NT2/D1 (cell line): Measurements from ENCODE around the gene GNG4.
"Not testable (repeated sequence)": the region's sequence is repeated elsewhere in the genome, so short reads cannot be mapped to it uniquely, and the experiment has no call there.

Experiments used
- DNase-seq: peaks from one replicate; pipeline ENCODE4 v3.0.0-alpha.2; 2011; ENCODE audit warnings: low read depth, low spot score
- H3K27me3 ChIP-seq: 2 replicates; pipeline ENCODE4 v1.6.0; 2011; ENCODE audit warnings: mild to moderate bottlenecking; ENCODE audit not compliant: insufficient read length, insufficient read depth
- H3K36me3 ChIP-seq: 2 replicates; pipeline ENCODE4 v1.6.1; 2011; ENCODE audit warnings: mild to moderate bottlenecking, low read length, mixed read lengths; ENCODE audit not compliant: insufficient read depth, insufficient read length
- H3K4me1 ChIP-seq: 2 replicates; pipeline ENCODE4 v1.5.1; 2011; ENCODE audit not compliant: insufficient read depth, insufficient read length
- H3K4me3 ChIP-seq: 2 replicates; pipeline ENCODE4 v1.5.1; 2011; ENCODE audit warnings: low read depth; ENCODE audit not compliant: insufficient read length
- H3K9ac ChIP-seq: 2 replicates; pipeline ENCODE4 v1.6.0; 2011; ENCODE audit warnings: low read depth; ENCODE audit not compliant: insufficient read length
- H3K9me3 ChIP-seq: 2 replicates; pipeline ENCODE4 v1.5.1; 2011; ENCODE audit warnings: mild to moderate bottlenecking, low read length; ENCODE audit not compliant: insufficient read depth
- SUZ12 ChIP-seq: IDR thresholded peaks from 2 replicates; pipeline ENCODE4 v1.6.1; 2011; ENCODE audit not compliant: insufficient read length, insufficient read depth; ENCODE audit errors: extremely low read depth
- YY1 ChIP-seq: IDR thresholded peaks from 2 replicates; pipeline ENCODE4 v1.6.1; 2011; ENCODE audit not compliant: insufficient read length, insufficient read depth
- ZNF274 ChIP-seq: IDR thresholded peaks from 2 replicates; pipeline ENCODE4 v1.6.1; 2011; ENCODE audit warnings: mild to moderate bottlenecking, low read depth, low read length

The GNG4 gene

GRCh38 chr1:235622936-235623779 lies 26.4 kb downstream of the GNG4 start:
- H3K4me1 ChIP-seq = peaks cover 3% of the 10 kb centered on the region
- H3K27me3 ChIP-seq = no peaks in the 10 kb centered on the region
- H3K9me3 ChIP-seq = no peaks in the 10 kb centered on the region
- H3K36me3 ChIP-seq = no peaks in the 10 kb centered on the region
- no peak for TF ChIP-seq YY1
- no peak for TF ChIP-seq ZNF274
- TF ChIP-seq SUZ12 = no peak
- H3K4me3 ChIP-seq = no peak overlapping the region
- DNase-seq = no peak
- H3K9ac ChIP-seq = no peak overlapping the region

GRCh38 chr1:235619149-235619548 lies 30.4 kb downstream of the GNG4 start:
- H3K4me3 ChIP-seq, H3K4me1 ChIP-seq, H3K9me3 ChIP-seq, H3K36me3 ChIP-seq, H3K27me3 ChIP-seq, H3K9ac ChIP-seq, DNase-seq: not testable (repeated sequence)

GRCh38 chr1:235617808-235618207 lies 31.8 kb downstream of the GNG4 start:
- DNase-seq = no peak
- TF ChIP-seq ZNF274 (no peak), SUZ12 (no peak), YY1 (no peak)
- peaks cover 4% of the 10 kb centered on the region for H3K4me1 ChIP-seq

DNA sequence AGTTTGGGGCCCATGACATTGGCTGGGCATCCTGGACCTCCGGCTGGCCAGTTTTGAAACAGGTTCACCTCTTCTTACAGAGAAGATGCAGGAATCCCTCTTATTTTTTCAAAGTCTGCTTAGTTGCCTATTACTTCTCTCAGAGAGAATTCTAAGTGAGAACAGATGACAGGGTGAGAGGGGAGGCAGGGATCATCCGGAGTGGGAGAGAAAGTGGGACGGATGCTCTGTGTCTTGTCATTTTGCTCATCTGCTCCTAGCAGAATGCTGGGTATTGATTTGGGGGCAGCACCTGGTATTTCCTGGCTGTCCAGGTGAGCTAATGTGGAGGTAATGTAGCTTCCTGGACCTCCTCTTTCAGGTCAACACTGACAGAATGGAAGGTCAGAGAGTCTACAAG lies 32.4 kb downstream of the GNG4 start:
- H3K36me3 ChIP-seq = no peaks in the 10 kb centered on the region
- no peak for DNase-seq
- H3K4me3 ChIP-seq = no peak overlapping the region
- no peaks in the 10 kb centered on the region for H3K9me3 ChIP-seq
- no peaks in the 10 kb centered on the region for H3K27me3 ChIP-seq
- TF ChIP-seq ZNF274 (no peak), SUZ12 (no peak), YY1 (no peak)
- no peak overlapping the region for H3K9ac ChIP-seq
- peaks cover 4% of the 10 kb centered on the region for H3K4me1 ChIP-seq

More at GRCh38 chr1:235617808-235618207, 31.8 kb downstream of the GNG4 start:
- H3K9me3 ChIP-seq = no peaks in the 10 kb centered on the region
- no peaks in the 10 kb centered on the region for H3K27me3 ChIP-seq
- no peaks in the 10 kb centered on the region for H3K36me3 ChIP-seq
- no peak overlapping the region for H3K4me3 ChIP-seq
- no peak overlapping the region for H3K9ac ChIP-seq

GRCh38 chr1:235614442-235614954 lies 35.1 kb downstream of the GNG4 start:
- Histone ChIP-seq H3K27me3 (no peaks in the 10 kb centered on the region), H3K36me3 (no peaks in the 10 kb centered on the region), H3K9ac (no peak overlapping the region), H3K4me3 (no peak overlapping the region), H3K4me1 (peaks cover 4% of the 10 kb centered on the region), H3K9me3 (no peaks in the 10 kb centered on the region)
- DNase-seq = no peak
- no peak for TF ChIP-seq SUZ12
- TF ChIP-seq ZNF274 = no peak

DNA sequence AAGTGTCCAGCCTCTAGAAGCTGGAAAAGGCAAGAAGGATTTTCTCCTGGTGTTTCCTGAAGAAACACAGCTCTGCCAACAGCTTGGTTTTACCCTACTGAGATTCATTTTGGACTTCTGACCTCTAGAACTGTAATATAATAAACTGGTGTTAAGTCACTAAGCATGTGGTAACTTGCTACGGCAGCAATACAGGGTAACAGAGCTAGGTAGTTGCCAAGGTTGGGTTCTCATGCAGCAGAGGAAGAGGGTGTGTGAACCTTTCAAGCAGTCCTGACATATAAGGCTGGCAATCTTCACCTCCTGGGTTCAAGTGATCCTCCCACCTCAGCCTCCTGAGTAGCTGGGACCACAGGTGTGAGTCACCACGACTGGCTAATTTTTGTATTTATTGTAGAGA lies 36.0 kb downstream of the GNG4 start:
- no peak for DNase-seq
- H3K4me1 ChIP-seq = peaks cover 4% of the 10 kb centered on the region
- no peak overlapping the region for H3K4me3 ChIP-seq
- H3K27me3 ChIP-seq = no peaks in the 10 kb centered on the region
- H3K9ac ChIP-seq = no peak overlapping the region
- no peak for TF ChIP-seq SUZ12
- no peak for TF ChIP-seq YY1
- TF ChIP-seq ZNF274 = no peak
- H3K9me3 ChIP-seq = no peaks in the 10 kb centered on the region
- no peaks in the 10 kb centered on the region for H3K36me3 ChIP-seq

DNA sequence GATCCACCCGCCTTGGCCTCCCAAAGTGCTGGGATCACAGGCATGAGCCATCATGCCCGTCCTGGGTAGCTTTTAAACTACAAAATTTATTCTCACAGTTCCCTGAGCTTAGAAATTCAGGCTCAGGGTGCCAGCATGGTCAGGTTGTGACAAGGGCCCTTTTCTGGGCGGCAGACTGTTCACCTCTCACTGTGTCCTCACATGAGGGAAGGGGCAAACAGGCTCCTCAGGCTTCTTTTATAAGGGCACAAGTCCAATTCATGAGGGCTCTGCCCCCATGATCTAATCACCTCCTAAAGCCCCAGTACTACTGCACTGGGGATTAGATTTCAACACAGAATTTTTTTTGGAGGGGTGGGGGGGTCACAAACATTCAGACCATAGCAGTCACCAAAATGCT lies 36.8 kb downstream of the GNG4 start:
- Histone ChIP-seq H3K36me3 (no peaks in the 10 kb centered on the region), H3K4me3 (no peak overlapping the region), H3K27me3 (no peaks in the 10 kb centered on the region), H3K4me1 (peaks cover 4% of the 10 kb centered on the region), H3K9ac (no peak overlapping the region), H3K9me3 (no peaks in the 10 kb centered on the region)
- no peak for DNase-seq
- no peak for TF ChIP-seq SUZ12
- no peak for TF ChIP-seq ZNF274
- TF ChIP-seq YY1 = no peak
